Breast epithelium (tissue), 4 donors: ENCODE data around the gene TEX30. TPM values are rescaled to one million over a fixed set of nuclear protein-coding genes. Genes with fewer than 3 reads are reported as not detected.

Source experiments
- DNase-seq, 2 donors: peaks; one replicate each; pipeline ENCODE4 v3.0.0-alpha.2; 2019; ENCODE audit warnings: low spot score in 2 of 2
- H3K27ac ChIP-seq, 2 donors: fragments of 200-600 bp; sonication (generic) in 1 of 2; one replicate each; pipeline ENCODE4 v1.5.1; 2016 to 2019; ENCODE audit warnings: mild to moderate bottlenecking in 1 of 2
- H3K27me3 ChIP-seq, 2 donors: fragments of 200-600 bp; sonication (generic) in 1 of 2; one replicate each; pipeline versions ENCODE4 v1.5.1 to v1.6.0; 2017 to 2019; ENCODE audit warnings: control low read depth in 1 of 2, mild to moderate bottlenecking in 1 of 2
- H3K36me3 ChIP-seq: fragments of 200-600 bp; one replicate; pipeline ENCODE4 v1.5.1; 2019
- H3K4me1 ChIP-seq, 2 donors: fragments of 200-600 bp; sonication (generic); one replicate each; pipeline ENCODE4 v1.5.1; 2016 to 2019; ENCODE audit warnings: control low read depth in 1 of 2
- H3K4me3 ChIP-seq, 3 donors: fragments of 200-600 bp; sonication (generic); 1 replicate in 2 of 3; 2 replicates in 1 of 3; pipeline ENCODE4 v1.5.1; 2016 to 2019; ENCODE audit warnings: mild to moderate bottlenecking in 3 of 3, moderate library complexity in 2 of 3
- H3K9me3 ChIP-seq, 2 donors: fragments of 200-600 bp; sonication (generic) in 1 of 2; one replicate each; pipeline ENCODE4 v1.5.1; 2016 to 2019; ENCODE audit warnings: control low read depth in 1 of 2
- POLR2A ChIP-seq: fragments of 450-650 bp; IDR thresholded peaks from one replicate; pipeline ENCODE4 v1.6.1; 2016; ENCODE audit warnings: antibody characterized with exemption, mild to moderate bottlenecking, moderate library complexity
- POLR2AphosphoS5 ChIP-seq, 3 donors: sonication (generic); formaldehyde crosslinking; IDR thresholded peaks; one replicate each; pipeline ENCODE4 v1.6.1; 2017; ENCODE audit warnings: antibody characterized with exemption in 3 of 3
- intact Hi-C: fragments of 100-400 bp; cut with DNase I; formaldehyde crosslinking; loops from one replicate; pipeline ENCODE4 v1.15.1; 2023; ENCODE audit warnings: low total_unique reads
- total RNA-seq, 3 donors: library from RNA; depleted of rRNA; stranded (reverse); fragments of >200 nt; gene quantifications; one replicate each; pipeline ENCODE4 v1.1.0, GENCODE V29; 2016
- TF ChIP-seq, protein P1 (sequence below), 3 donors: fragments of 450-650 bp; IDR thresholded peaks; one replicate each; pipeline ENCODE4 v1.5.1; 2016 to 2017; ENCODE audit warnings: antibody characterized with exemption in 3 of 3, mild to moderate bottlenecking in 3 of 3, moderate library complexity in 3 of 3

TEX30 gene
- total RNA-seq, 3 donors from 2014 or later: 8.3 to 11.8 (median 9.3) TPM

DNA sequence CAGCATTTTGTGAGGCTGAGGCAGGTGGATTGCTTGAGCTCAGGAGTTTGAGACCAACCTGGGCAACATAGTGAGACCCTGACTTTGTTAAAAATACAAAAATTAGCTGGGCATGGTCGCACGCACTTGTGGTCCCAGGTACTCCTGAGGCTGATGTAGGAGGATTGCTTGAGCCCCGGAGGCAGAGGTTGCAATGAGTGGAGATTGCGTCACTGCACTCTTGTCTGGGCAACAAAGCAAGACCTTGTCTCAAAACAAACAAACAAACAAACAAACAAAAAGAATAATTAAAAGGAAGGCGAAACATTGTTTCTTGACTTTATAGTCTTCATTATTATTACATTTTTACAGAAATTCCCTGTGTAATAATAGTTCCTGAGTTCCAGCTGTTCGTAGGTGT is 41.2 kb upstream of the TEX30 start:
- H3K9me3 ChIP-seq: peaks cover 5 to 10% of the 10 kb centered on the region in 2 donors
- no peaks in the 10 kb centered on the region for H3K27me3 ChIP-seq
- H3K27ac ChIP-seq: no peak overlapping the region
- H3K4me1 ChIP-seq: no peaks in the 10 kb centered on the region
- intact Hi-C loops: no loop called here
- no peak overlapping the region for H3K4me3 ChIP-seq
- no peaks in the 10 kb centered on the region for H3K36me3 ChIP-seq
- no peak for DNase-seq
- TF ChIP-seq POLR2AphosphoS5 (IDR thresholded peaks at IDR 0.05) (no peak), POLR2A (no peak)
- TF ChIP-seq, protein P1, sequence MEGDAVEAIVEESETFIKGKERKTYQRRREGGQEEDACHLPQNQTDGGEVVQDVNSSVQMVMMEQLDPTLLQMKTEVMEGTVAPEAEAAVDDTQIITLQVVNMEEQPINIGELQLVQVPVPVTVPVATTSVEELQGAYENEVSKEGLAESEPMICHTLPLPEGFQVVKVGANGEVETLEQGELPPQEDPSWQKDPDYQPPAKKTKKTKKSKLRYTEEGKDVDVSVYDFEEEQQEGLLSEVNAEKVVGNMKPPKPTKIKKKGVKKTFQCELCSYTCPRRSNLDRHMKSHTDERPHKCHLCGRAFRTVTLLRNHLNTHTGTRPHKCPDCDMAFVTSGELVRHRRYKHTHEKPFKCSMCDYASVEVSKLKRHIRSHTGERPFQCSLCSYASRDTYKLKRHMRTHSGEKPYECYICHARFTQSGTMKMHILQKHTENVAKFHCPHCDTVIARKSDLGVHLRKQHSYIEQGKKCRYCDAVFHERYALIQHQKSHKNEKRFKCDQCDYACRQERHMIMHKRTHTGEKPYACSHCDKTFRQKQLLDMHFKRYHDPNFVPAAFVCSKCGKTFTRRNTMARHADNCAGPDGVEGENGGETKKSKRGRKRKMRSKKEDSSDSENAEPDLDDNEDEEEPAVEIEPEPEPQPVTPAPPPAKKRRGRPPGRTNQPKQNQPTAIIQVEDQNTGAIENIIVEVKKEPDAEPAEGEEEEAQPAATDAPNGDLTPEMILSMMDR (IDR thresholded peaks at IDR 0.05): no peak

DNA sequence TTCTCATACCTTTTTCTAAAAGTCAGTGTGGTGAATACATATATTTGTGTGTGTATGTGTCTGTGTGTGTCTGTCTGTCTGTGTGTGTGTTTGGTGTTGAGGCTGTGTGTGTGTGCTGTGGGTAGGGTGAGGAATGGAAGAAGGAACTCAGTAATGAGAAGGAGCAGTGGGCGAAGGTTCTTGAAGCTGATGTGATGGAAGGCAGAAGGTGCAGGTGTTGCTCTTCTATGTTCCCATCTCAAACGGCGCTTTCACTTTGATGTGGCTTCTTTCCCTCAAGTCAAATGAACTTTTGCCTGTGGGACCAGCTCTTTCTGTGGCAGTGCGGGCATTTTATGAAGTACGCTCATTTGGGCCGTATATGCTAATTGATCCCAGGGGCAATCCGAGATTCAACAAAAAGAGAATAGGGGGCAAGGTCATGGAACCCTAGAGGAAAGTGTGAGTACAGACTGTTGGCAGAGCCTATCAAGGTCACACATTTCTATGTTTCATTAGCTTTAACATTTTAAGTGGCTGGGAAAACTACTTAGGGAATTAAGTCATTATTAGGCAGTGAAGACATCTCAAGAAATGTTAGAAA is 40.5 kb upstream of the TEX30 start:
- Histone ChIP-seq H3K27ac (no peak overlapping the region), H3K4me1 (no peaks in the 10 kb centered on the region), H3K9me3 (peaks cover 5 to 10% of the 10 kb centered on the region in 2 donors), H3K4me3 (no peak overlapping the region), H3K36me3 (no peaks in the 10 kb centered on the region), H3K27me3 (no peaks in the 10 kb centered on the region)
- DNase-seq: no peak
- TF ChIP-seq, protein P1 (IDR thresholded peaks at IDR 0.05): no peak
- TF ChIP-seq POLR2A (no peak), POLR2AphosphoS5 (IDR thresholded peaks at IDR 0.05) (no peak)
- intact Hi-C loops: no loop called here

DNA sequence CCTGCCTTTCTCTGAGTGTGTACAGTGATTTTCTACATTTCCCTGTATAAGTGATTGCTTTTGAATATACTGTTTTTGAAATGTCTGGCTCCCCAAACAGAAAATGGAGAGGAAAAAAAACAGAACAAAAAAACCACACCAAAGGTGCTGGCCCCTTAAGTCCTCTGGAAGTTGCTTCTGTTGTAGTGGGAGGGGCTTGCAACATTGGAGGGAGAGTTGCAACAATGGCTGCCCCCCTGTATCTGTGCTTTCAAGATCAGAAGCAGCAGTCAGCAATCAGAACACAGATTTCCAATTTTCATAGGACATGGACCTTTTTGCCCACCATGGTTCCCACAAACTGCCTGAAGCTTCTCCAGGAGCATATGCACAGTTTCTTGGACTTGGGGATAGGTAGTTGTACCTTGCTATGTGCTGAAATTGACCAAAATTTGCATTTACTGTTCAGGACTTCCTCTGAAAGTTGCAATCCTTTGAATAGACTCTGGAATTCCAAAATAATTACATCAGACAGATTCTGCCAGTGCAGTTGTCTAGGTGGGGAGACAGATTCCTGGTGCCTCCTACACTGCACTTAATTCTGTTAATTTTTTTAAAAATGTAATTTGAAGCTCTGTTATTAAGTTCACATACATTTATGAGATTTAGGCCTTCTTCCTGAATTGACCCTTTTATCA is 39.2 kb upstream of the TEX30 start:
- H3K9me3 ChIP-seq: peaks cover 5 to 10% of the 10 kb centered on the region in 2 donors
- TF ChIP-seq, protein P1 (IDR thresholded peaks at IDR 0.05): no peak
- TF ChIP-seq POLR2AphosphoS5 (IDR thresholded peaks at IDR 0.05) (no peak), POLR2A (no peak)
- intact Hi-C loops: no loop called here
- H3K27me3 ChIP-seq: no peaks in the 10 kb centered on the region
- no peak overlapping the region for H3K4me3 ChIP-seq
- H3K36me3 ChIP-seq: no peaks in the 10 kb centered on the region
- DNase-seq: no peak
- no peak overlapping the region for H3K27ac ChIP-seq
- no peaks in the 10 kb centered on the region for H3K4me1 ChIP-seq

DNA sequence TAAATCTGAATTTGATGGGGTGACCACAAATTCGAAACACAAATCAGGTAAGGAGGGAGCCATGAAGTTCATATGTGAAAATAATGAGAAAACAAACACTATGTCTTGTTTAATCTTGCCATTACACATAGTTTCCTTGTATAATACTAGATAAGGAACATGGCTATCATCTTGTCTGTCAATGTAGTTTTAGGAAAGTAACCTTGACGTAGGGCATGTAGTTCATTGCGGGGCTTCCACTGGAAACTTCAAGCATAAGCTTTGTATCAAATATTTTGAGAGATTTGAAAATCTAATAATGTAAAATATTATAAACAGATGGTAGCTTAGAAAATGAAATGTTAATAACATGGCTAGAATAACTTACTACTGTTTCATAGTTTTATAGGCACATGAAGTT is 34.1 kb upstream of the TEX30 start:
- Histone ChIP-seq H3K4me3 (no peak overlapping the region), H3K27ac (no peak overlapping the region)
- DNase-seq: no peak

DNA sequence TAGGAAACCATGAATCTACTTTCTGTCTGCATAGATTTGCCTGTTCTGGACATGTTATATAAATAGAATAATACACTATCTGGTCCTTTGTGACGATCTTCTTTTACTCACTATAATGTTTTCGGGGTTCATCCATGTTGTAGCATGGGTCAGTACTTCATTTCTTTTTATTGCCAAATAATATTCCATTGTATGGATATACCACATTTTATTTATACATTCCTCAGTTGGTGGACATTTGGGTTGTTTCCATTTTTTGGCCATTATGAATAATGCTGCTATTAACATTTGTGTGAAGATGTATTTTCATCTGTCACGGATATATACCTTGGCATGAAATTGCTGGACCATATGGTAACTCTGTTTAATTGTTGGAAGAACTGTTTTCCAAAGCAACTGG is 32.1 kb upstream of the TEX30 start:
- Histone ChIP-seq H3K27ac (no peak overlapping the region), H3K4me1 (no peaks in the 10 kb centered on the region), H3K9me3 (peaks cover 0 to 2% of the 10 kb centered on the region in 2 donors), H3K36me3 (no peaks in the 10 kb centered on the region), H3K27me3 (no peaks in the 10 kb centered on the region), H3K4me3 (no peak overlapping the region)
- intact Hi-C loops: no loop called here
- DNase-seq: no peak
- TF ChIP-seq POLR2AphosphoS5 (IDR thresholded peaks at IDR 0.05): no peak

More for the DNA sequence above, 34.1 kb upstream of the TEX30 start:
- TF ChIP-seq, protein P1 (IDR thresholded peaks at IDR 0.05): no peak
- TF ChIP-seq POLR2A (no peak), POLR2AphosphoS5 (IDR thresholded peaks at IDR 0.05) (no peak)
- no peaks in the 10 kb centered on the region for H3K36me3 ChIP-seq
- H3K27me3 ChIP-seq: no peaks in the 10 kb centered on the region
- intact Hi-C loops: no loop called here
- peaks cover 5 to 10% of the 10 kb centered on the region in 2 donors for H3K9me3 ChIP-seq
- no peaks in the 10 kb centered on the region for H3K4me1 ChIP-seq
